ENCODE results near the gene PRDM5.

Gene PRDM5

DNA sequence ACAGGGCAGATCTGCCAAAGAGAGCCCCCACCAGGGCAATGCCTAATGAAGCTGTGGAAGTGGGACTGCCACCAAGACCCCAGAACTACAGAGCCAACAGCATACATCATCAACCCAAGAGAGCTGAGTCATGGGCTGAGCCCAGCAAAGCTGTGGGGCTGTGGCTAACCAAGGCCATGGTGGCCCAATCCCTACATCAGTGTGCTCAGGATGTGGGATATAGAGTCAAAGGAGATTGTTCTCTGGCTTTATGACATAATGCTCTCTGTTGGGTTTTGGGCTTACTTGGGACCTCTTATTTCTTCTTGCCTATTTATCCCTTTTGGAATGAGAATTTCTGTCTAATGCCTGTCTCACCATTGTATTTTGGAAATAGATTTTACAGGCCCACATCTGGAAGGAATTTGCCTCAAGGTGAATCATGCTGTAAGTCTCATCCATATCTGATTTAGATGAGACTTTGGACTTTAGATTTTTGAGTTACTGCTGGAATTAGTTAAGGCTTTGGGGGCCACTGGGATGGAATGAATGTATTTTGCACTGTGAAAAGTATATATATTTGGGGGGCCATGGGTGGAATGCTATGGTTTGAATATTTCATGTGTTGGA lies 5.4 kb upstream of the PRDM5 start:
- TF ChIP-seq MYC (IDR thresholded peaks at IDR 0.05; ENCODE audit: low read depth, low read length) (no peak), POLR2A (IDR thresholded peaks at IDR 0.05; ENCODE audit: extremely low read depth, insufficient read length) (no peak)
- TF ChIP-seq, protein P1, sequence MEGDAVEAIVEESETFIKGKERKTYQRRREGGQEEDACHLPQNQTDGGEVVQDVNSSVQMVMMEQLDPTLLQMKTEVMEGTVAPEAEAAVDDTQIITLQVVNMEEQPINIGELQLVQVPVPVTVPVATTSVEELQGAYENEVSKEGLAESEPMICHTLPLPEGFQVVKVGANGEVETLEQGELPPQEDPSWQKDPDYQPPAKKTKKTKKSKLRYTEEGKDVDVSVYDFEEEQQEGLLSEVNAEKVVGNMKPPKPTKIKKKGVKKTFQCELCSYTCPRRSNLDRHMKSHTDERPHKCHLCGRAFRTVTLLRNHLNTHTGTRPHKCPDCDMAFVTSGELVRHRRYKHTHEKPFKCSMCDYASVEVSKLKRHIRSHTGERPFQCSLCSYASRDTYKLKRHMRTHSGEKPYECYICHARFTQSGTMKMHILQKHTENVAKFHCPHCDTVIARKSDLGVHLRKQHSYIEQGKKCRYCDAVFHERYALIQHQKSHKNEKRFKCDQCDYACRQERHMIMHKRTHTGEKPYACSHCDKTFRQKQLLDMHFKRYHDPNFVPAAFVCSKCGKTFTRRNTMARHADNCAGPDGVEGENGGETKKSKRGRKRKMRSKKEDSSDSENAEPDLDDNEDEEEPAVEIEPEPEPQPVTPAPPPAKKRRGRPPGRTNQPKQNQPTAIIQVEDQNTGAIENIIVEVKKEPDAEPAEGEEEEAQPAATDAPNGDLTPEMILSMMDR (IDR thresholded peaks at IDR 0.05; ENCODE audit: low read depth, low read length) = no peak
- TF ChIP-seq, protein P2, sequence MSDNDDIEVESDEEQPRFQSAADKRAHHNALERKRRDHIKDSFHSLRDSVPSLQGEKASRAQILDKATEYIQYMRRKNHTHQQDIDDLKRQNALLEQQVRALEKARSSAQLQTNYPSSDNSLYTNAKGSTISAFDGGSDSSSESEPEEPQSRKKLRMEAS (IDR thresholded peaks at IDR 0.05; ENCODE audit: low read depth, low read length) = no peak
- H3K4me3 ChIP-seq (ENCODE audit: low read depth, low read length) = no peak overlapping the region
- DNase-seq (ENCODE audit: low read depth) = no peak

DNA sequence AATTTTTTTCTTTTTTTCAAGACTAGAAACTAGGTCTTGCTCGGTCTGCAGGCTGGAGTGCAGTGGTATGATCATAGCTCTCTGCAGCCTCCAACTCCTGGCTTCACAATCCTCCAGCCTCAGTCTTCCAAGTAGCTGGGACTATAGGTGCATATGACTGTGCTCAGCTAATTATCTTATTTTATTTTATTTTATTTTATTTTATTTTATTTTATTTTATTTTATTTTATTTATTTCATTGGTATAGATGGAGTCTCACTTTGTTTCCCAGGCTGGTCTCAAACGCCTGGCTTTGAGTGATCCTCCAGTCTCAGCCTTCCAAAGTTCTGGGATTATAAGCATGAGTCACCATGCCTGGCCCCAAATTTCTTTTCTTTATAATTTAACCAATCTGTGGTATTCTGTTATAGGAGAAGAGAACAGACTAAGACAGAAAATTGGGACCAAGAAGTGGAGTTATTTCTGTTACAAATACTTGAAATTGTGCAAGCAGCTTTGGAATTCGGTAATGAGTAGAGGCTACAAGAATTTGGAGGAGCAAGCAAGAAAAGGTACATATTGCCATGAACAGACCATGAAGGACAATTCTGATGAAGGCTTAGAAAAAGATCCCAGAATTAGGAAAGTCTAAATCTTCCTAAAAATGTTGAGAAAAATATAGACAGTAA lies 4.0 kb upstream of the PRDM5 start:
- TF ChIP-seq, protein P2 (IDR thresholded peaks at IDR 0.05; ENCODE audit: low read depth, low read length) = no peak
- TF ChIP-seq, protein P1 (IDR thresholded peaks at IDR 0.05; ENCODE audit: low read depth, low read length) = no peak
- TF ChIP-seq POLR2A (IDR thresholded peaks at IDR 0.05; ENCODE audit: extremely low read depth, insufficient read length) (no peak), MYC (IDR thresholded peaks at IDR 0.05; ENCODE audit: low read depth, low read length) (no peak)
- no peak for DNase-seq (ENCODE audit: low read depth)
- no peak overlapping the region for H3K4me3 ChIP-seq (ENCODE audit: low read depth, low read length)

DNA sequence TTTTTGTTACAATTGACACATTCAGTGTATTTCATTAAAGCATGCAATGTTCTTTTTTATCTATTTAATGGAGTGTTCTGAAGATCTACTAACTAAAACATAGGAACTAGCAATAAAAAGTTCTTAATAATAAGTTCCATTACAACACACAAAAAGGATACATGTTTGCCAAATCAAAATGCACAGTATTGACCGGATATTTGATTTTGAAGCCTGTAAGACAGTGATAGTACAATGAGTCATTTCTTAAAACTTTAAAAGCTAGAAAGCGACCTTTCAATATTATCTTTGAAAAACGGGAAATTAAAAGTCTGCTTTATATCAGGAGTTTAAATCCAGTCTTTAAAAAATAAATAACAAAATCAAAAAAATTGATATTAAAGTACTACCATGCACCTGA lies 2.4 kb upstream of the PRDM5 start:
- TF ChIP-seq POLR2A (IDR thresholded peaks at IDR 0.05; ENCODE audit: extremely low read depth, insufficient read length) (no peak), MYC (IDR thresholded peaks at IDR 0.05; ENCODE audit: low read depth, low read length) (no peak)
- TF ChIP-seq, protein P2 (IDR thresholded peaks at IDR 0.05; ENCODE audit: low read depth, low read length) = no peak
- TF ChIP-seq, protein P1 (IDR thresholded peaks at IDR 0.05; ENCODE audit: low read depth, low read length) = no peak
- H3K4me3 ChIP-seq (ENCODE audit: low read depth, low read length) = no peak overlapping the region
- DNase-seq (ENCODE audit: low read depth) = no peak

DNA sequence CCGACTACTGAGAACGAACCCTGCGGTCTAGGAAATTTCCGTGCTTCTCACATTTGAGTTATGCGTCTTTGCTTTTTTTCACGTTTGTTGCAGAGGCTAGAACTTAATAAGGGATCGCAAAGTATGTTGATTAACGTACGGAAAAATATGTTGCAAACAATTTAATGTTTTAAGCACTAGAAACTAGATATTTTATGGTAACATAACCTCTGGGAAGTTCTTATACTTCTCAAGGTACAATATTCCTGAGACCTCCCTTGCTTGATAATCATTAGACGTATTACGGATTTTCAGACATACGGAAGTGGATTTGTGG lies 639 bp upstream of the PRDM5 start:
- DNase-seq (ENCODE audit: low read depth) = no peak
- H3K4me3 ChIP-seq (ENCODE audit: low read depth, low read length) = no peak overlapping the region
- TF ChIP-seq MYC (IDR thresholded peaks at IDR 0.05; ENCODE audit: low read depth, low read length) (no peak), POLR2A (IDR thresholded peaks at IDR 0.05; ENCODE audit: extremely low read depth, insufficient read length) (no peak)
- TF ChIP-seq, protein P1 (IDR thresholded peaks at IDR 0.05; ENCODE audit: low read depth, low read length) = no peak
- TF ChIP-seq, protein P2 (IDR thresholded peaks at IDR 0.05; ENCODE audit: low read depth, low read length) = no peak

DNA sequence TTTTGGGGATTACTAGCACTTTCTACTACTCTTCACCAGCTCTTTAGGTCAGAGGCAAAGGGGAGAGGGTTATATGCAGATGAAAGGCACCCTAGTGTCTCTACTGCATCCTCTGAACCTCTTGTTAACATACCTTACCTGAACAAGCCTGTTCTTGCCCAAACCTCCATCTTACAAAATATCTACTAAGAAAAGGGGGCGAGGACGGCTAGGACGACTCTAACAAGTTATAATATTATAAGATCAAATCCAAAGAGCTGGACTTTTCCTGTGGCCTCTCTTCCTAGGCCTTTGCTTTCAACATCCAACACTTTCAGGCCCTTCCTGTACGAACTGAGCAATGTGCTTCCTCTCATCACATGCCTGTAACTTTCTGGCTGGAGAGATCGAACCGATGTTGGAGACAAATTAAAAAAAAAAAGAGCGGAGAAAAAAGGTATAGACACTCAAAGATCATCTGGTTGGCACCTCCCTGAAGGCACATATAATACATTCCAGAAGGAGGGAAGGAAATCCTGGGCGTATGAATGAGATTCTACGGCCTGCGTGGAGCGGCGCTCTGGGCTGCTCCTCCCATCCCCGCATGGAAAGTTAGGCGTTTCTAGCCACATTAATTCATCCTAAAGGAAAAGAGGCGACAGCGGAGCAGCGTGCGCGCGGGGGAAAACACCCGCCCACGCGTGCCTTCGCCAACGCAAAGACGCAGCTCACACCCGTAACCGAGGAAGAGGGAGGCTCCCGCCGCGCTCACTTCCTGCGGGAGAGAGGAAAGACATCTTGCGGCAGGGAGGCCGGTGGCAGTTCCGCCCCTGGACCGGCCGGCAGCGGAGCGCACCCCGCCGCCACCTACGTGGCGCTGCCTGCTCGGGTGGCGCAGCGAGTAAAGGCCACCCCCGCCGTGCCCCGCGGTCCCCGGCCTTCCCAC lies 808 bp downstream of the PRDM5 start:
- no peak for DNase-seq (ENCODE audit: low read depth)
- TF ChIP-seq, protein P2 (IDR thresholded peaks at IDR 0.05; ENCODE audit: low read depth, low read length) = no peak
- TF ChIP-seq, protein P1 (IDR thresholded peaks at IDR 0.05; ENCODE audit: low read depth, low read length) = no peak
- no peak for TF ChIP-seq MYC (IDR thresholded peaks at IDR 0.05; ENCODE audit: low read depth, low read length)
- no peak for TF ChIP-seq POLR2A (IDR thresholded peaks at IDR 0.05; ENCODE audit: extremely low read depth, insufficient read length)
- no peak overlapping the region for H3K4me3 ChIP-seq (ENCODE audit: low read depth, low read length)

All from NB4 (cell line).